GM19397 (cell line): ENCODE measurements around the gene SPATA21.
"Not testable (repeated sequence)": the region's sequence is repeated elsewhere in the genome, so short reads cannot be mapped to it uniquely, and the experiment has no call there.

Source experiments
- ATAC-seq: cut with Tn5 transposase; IDR thresholded peaks from one replicate; pipeline ENCODE4 v1.9.1; 2021; ENCODE audit warnings: mild to moderate bottlenecking, moderate library complexity; ENCODE audit not compliant: unreplicated experiment

Gene SPATA21

GRCh38 chr1:16436946-16437474 lies at the start of gene SPATA21:
Gene SPATA21 (minus strand): TSS chr1:16437424. CDS start chr1:16431371, 6,053 bp downstream.
- no peak for ATAC-seq

- ATAC-seq: not testable (repeated sequence)
Measured at GRCh38 chr1:16487011-16487410, 49.8 kb upstream of the SPATA21 start.

- ATAC-seq: not testable (repeated sequence)
Measured at GRCh38 chr1:16486316-16486715, 49.1 kb upstream of the SPATA21 start.

- ATAC-seq: no peak
Measured at GRCh38 chr1:16484931-16485330, 47.7 kb upstream of the SPATA21 start.

GRCh38 chr1:16484501-16484835 lies 47.2 kb upstream of the SPATA21 start:
- ATAC-seq: no peak

DNA sequence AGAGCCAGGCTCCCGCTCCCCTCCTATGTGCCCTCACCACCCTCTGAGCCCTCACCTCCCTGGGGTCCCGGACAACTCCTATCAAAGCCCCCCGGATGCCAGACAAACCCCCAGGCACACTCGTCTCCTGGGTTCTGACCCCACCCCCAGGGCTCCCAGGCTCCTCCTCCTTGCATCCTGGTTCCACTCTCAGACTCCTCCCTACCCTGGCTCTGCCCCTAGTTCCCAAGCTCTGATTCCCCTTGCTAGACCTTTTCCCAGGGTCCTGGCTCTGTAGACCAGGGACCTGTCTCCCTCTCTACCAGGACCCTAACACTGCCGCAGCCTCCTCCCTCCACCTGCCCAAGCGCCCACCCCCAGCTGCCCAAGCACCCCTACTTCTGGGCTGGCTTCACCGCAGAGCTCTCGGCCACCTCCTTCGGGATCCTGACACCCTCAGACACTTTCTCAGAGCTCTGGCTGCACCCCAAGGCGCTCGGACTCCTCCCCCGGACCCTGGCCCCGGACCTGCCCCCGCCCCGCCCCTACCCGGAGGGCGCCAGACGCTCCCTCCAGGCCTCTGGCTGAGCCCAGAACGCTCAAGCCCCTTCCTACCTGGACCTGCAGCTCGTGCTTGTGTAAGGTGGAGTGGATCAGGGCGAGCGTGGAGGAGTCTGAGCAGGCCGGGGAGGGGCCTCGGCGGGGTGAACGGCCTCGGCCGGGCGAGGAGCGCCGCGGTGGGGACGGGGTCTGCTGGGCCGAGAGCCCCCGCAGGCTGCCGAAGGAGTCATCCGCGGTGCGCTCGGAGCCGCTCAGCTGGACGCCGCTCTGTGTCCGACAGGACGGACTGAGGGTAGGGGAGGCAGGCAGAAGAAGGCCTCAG lies 46.6 kb upstream of the SPATA21 start:
- ATAC-seq: not testable (repeated sequence)

DNA sequence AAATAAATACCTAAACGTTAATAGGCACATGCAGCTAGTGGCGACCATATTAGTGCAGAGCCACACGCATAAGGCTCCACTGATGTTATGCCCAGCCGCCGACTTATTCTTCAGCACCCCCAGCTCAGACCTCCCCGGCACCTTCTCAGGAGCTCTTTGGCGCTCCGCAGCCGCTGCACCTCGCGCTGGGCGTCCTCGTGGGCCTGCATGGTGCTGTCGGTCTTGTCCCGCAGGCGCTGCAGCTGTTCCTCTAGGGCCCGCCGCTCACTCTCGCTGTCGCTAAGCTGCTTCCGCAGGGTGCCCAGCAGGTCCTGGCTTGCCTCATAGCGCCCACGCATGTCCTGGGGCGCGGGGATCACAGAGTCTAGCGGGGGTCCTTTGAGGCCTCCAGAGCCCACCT lies 45.9 kb upstream of the SPATA21 start:
- not testable (repeated sequence) for ATAC-seq

GRCh38 chr1:16478091-16478490 lies 40.9 kb upstream of the SPATA21 start:
- ATAC-seq: no peak

DNA sequence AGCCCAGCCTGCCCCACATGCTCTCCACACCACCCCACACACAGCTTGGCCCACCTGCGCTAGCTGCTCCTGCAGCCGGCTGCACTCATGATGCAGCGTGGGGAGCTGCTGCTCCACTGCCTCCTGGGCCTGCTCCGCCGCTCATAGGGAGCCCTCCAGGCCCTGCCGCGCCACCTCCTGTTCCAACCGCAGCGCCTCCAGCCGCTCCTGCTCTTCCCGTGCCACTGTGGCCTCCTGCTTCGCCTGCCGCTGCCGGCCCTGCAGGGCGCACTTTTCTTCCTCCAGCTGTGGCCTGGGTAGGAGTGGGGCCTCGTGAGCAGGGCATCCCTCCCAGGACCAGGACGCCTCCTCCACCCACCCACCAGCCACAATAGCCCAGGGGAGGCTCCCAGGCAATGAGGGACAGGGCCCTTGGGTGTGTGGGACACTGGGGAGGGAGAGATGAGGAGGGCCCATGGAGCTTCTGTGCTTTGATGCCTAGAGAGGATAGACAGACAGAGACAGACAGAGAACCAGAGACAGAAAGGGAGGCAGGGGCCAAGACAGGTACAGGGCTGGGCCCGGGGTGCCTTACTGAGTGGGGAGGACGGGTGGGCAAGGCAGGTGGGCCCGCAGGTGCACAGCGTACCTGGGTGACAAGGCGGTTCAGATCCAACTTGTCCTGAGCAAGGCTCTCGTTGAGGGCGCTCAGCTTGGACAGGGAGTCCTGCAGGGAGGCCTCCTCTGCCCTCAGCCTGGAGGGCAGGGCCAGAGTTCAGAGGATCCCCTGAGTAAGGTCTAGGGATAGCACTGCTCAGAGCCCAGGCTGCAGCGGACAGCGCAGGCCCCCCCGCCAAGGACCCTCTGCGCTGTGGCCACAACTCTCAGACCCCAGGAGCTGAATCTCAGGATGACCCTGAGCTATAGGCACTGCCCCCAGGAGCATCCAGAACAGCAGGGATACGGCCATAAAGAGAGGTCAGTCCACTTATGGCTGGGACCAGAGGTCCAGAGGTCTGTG lies 38.8 kb upstream of the SPATA21 start:
- ATAC-seq: not testable (repeated sequence)

- not testable (repeated sequence) for ATAC-seq
Measured at GRCh38 chr1:16474891-16475290, 37.7 kb upstream of the SPATA21 start.

GRCh38 chr1:16474166-16474800 lies 37.1 kb upstream of the SPATA21 start:
- no peak for ATAC-seq

GRCh38 chr1:16468558-16468957 lies 31.3 kb upstream of the SPATA21 start:
- no peak for ATAC-seq

- ATAC-seq: no peak
Measured at GRCh38 chr1:16464917-16465625, 27.8 kb upstream of the SPATA21 start.

DNA sequence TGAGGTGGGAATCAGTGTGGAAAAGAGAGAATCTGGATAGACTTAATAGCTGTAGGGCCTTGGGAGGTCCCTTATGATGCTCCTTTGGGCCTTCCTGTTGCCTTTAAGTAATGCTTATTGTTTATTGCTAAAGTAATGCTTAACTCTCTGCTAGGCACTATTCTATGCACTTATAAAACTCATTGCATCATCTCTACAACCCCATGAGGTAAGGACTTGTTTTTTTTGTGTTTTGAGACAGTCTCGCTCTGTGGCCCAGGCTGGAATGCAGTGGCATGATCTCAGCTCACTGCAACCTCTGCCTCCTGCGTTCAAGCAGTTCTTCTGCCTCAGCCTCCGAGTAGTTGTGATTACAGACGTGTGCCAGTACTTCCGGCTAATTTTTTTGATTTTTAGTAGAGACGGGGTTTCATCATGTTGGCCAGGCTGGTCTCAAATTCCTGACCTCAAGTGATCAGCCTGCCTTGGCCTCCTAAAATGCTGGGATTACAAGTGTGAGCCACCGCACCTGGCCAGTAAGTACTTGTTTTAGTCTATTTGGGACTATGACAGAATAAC lies 25.6 kb upstream of the SPATA21 start:
- ATAC-seq: no peak

DNA sequence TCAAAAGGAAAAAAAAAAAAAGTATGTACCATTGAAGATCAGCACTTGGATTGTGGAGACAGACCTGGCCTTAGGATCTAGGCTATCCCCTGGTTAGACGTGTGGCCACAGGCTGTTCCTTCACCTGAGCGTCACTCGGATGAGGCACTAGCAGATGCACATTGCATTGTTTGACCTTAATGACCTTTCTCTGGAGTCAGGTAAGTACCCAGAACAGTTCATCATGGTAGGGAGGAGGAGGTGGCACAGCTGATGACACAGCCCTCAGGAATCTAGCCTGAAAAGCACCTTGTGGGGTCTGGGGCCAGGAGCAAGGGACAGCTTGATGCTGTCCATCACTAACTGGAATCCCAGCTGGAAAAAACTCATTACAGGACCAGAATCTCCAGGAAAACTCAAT lies 24.5 kb upstream of the SPATA21 start:
- no peak for ATAC-seq

DNA sequence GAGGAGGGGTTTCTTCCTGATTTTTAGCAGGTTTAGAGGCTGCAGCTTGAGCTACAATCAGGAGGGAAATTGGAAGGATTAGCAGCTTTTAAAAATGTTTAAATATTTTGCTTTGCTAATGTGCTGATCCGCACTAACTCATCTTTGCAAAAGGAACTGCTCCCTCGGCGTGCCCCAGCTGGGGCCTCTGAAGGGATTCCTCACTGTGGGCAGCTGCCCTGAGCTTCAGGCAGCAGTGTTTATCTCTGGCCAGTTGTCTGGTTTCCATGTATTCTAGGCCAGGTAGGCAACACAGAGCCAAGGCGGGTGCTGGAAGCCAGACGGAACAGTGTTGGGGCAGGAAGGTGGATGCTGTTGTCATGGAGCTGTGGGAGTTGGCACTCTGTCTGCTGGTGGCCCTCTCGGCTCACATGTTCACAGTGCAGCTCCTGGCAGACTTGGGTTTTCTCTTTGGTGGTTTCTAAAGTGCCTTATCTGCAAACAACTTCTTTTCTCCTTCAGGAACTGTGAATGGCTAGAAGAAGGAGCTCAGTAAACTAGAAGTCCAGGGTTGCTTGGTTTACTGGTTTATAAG lies 22.2 kb upstream of the SPATA21 start:
- no peak for ATAC-seq

- no peak for ATAC-seq
Measured at GRCh38 chr1:16458831-16459230, 21.6 kb upstream of the SPATA21 start.

- ATAC-seq: not testable (repeated sequence)
Measured at GRCh38 chr1:16456151-16456550, 18.9 kb upstream of the SPATA21 start.

GRCh38 chr1:16454909-16455308 lies 17.7 kb upstream of the SPATA21 start:
- not testable (repeated sequence) for ATAC-seq
